IMR-90 (cell line): ENCODE results near the gene HRH4.
A peak's percentile ranks its signal among the peaks of the same experiment; 100 is the strongest.

Source experiments
- BHLHE40 ChIP-seq: fragments of 150-350 bp; IDR thresholded peaks from 2 replicates; pipeline ENCODE4 v1.6.1; 2016; ENCODE audit warnings: mild to moderate bottlenecking, low read depth, low read length
- CEBPB ChIP-seq: IDR thresholded peaks from 2 replicates; pipeline ENCODE4 v1.6.1; 2012; ENCODE audit warnings: low read depth, low read length, improper control_type of control experiment
- CTCF ChIP-seq: conservative IDR thresholded peaks from 2 replicates; pipeline ENCODE4 v1.5.1; 2012; ENCODE audit warnings: mild to moderate bottlenecking, low read depth, low read length, improper control_type of control experiment
- MAFK ChIP-seq: IDR thresholded peaks from 2 replicates; pipeline ENCODE4 v1.6.1; 2012; ENCODE audit warnings: low read depth, low read length, improper control_type of control experiment
- MXI1 ChIP-seq: IDR thresholded peaks from 2 replicates; pipeline ENCODE4 v1.6.1; 2012; ENCODE audit warnings: low read depth, mild to moderate bottlenecking, low read length, moderate library complexity, borderline replicate concordance
- POLR2A ChIP-seq: IDR thresholded peaks from 2 replicates; pipeline ENCODE4 v1.6.1; 2012; ENCODE audit warnings: mild to moderate bottlenecking, low read depth, low read length
- RAD21 ChIP-seq: IDR thresholded peaks from 2 replicates; pipeline ENCODE4 v1.6.1; 2012; ENCODE audit warnings: low read length, improper control_type of control experiment
- RCOR1 ChIP-seq: IDR thresholded peaks from 2 replicates; pipeline ENCODE4 v1.6.1; 2012; ENCODE audit warnings: mild to moderate bottlenecking, low read length, improper control_type of control experiment; ENCODE audit not compliant: insufficient replicate concordance
- RFX5 ChIP-seq: IDR thresholded peaks from 2 replicates; pipeline ENCODE4 v1.8.0; 2012; ENCODE audit warnings: low read depth, mild to moderate bottlenecking, low read length, moderate library complexity
- USF2 ChIP-seq: fragments of 150-350 bp; IDR thresholded peaks from 2 replicates; pipeline ENCODE4 v1.6.1; 2017; ENCODE audit warnings: mild to moderate bottlenecking, antibody characterized with exemption, low read length, low read depth

DNA sequence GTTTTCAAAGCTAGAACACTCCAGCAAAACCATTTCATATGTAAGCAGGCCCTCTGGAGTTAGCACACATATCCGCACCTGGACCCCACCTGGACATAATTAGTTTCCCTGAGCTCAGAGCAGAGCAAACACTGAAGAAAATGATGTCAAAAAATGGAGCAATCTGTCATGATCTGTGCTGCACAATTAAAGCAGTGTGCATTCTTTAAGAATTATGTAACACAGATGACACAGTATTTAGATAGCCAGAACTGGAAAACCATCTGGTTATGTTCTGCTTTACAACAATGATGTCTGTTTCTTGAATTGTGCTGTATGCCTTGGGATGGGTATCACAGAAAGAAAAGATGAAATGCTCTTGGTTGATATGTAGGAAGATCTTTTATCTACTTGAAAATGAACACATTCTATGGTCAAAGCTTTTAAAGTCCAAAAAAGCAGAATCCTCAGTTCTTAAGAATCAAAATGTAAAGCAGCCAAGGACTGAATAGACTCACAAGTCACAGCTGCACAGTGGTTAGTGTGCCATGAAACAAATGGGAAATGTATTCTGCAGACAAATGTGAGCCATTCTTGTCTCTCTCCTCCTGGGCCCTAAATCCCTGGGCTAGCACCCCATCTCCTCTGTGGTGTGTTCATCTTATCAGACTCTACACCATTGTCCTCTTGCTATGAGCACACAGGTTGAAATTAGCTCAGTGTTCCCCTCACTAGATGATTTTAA, 36.8 kb downstream of the HRH4 start:
- TF ChIP-seq CTCF = no peak
- TF ChIP-seq BHLHE40 = no peak
- no peak for TF ChIP-seq POLR2A
- no peak for TF ChIP-seq RAD21
- no peak for TF ChIP-seq RCOR1
- peak; percentile 20; the same call in 1 of the 2 replicates for TF ChIP-seq CEBPB
- TF ChIP-seq MXI1 = no peak
- TF ChIP-seq USF2 = no peak
- no peak for TF ChIP-seq MAFK
- TF ChIP-seq RFX5 = no peak
